BE2C (cell line): Measurements from ENCODE around the gene GPATCH4.
A peak's percentile ranks its signal among the peaks of the same experiment; 100 is the strongest.
"Not testable (repeated sequence)": the region's sequence is repeated elsewhere in the genome, so short reads cannot be mapped to it uniquely, and the experiment has no call there.

Experiments
- DNase-seq: peaks from one replicate; pipeline ENCODE4 v3.0.0-alpha.2; 2020
- H3K27me3 ChIP-seq: fragments of 250-450 bp; sonication (Bioruptor Pico); 2 replicates; pipeline ENCODE4 v1.5.1; 2020; ENCODE audit warnings: mild to moderate bottlenecking
- H3K36me3 ChIP-seq: fragments of 250-450 bp; sonication (Bioruptor Pico); 2 replicates; pipeline ENCODE4 v1.5.1; 2020; ENCODE audit warnings: mild to moderate bottlenecking
- H3K4me1 ChIP-seq: fragments of 250-450 bp; sonication (Bioruptor Pico); 2 replicates; pipeline ENCODE4 v1.5.1; 2020
- H3K4me3 ChIP-seq: 2 replicates; pipeline ENCODE4 v1.5.1; 2011; ENCODE audit warnings: low read depth, low read length
- H3K9me3 ChIP-seq: fragments of 250-450 bp; sonication (Bioruptor Pico); 2 replicates; pipeline ENCODE4 v1.5.1; 2020
- CTCF ChIP-seq: IDR thresholded peaks from 2 replicates; pipeline ENCODE4 v1.5.1; 2012; ENCODE audit warnings: mild to moderate bottlenecking, low read depth, low read length

Gene GPATCH4

GRCh38 chr1:156641761-156642264 lies 40.5 kb upstream of the GPATCH4 start, which contains the start of gene BCAN:
BCAN (plus strand) TSS chr1:156642117; CDS start chr1:156646055, 3,938 bp downstream.
- Histone ChIP-seq H3K4me1 (peaks cover 30% of the 10 kb centered on the region), H3K27me3 (no peaks in the 10 kb centered on the region), H3K36me3 (no peaks in the 10 kb centered on the region; the same call in 1 of the 2 replicates), H3K4me3 (peak within 1 kb of the TSS; percentile 45), H3K9me3 (no peaks in the 10 kb centered on the region)
- peak; percentile 71 for DNase-seq
- TF ChIP-seq CTCF = no peak

- no peak for TF ChIP-seq CTCF
- H3K27me3 ChIP-seq = no peaks in the 10 kb centered on the region
- no peaks in the 10 kb centered on the region; the same call in 1 of the 2 replicates for H3K36me3 ChIP-seq
- no peaks in the 10 kb centered on the region for H3K9me3 ChIP-seq
- peak overlapping the region; percentile 45 for H3K4me3 ChIP-seq
- peaks cover 30% of the 10 kb centered on the region for H3K4me1 ChIP-seq
- DNase-seq = no peak
These were observed 39.8 kb upstream of the GPATCH4 start for GRCh38 chr1:156640842-156641706.

- no peak overlapping the region for H3K4me3 ChIP-seq
- no peaks in the 10 kb centered on the region for H3K27me3 ChIP-seq
- TF ChIP-seq CTCF = no peak
- no peaks in the 10 kb centered on the region for H3K36me3 ChIP-seq
- peak; percentile 76 for DNase-seq
- H3K9me3 ChIP-seq = no peaks in the 10 kb centered on the region
- peaks cover 30% of the 10 kb centered on the region for H3K4me1 ChIP-seq
These were observed 38.4 kb upstream of the GPATCH4 start for GRCh38 chr1:156639601-156640101.

GRCh38 chr1:156638189-156638985 lies 37.1 kb upstream of the GPATCH4 start:
- H3K27me3 ChIP-seq = no peaks in the 10 kb centered on the region
- no peak overlapping the region for H3K4me3 ChIP-seq
- peaks cover 30% of the 10 kb centered on the region for H3K4me1 ChIP-seq

GRCh38 chr1:156632355-156632754 lies 31.1 kb upstream of the GPATCH4 start:
- no peaks in the 10 kb centered on the region for H3K9me3 ChIP-seq
- no peaks in the 10 kb centered on the region for H3K36me3 ChIP-seq
- no peaks in the 10 kb centered on the region for H3K27me3 ChIP-seq
- no peak for TF ChIP-seq CTCF
- no peaks in the 10 kb centered on the region for H3K4me1 ChIP-seq
- no peak for DNase-seq
- no peak overlapping the region for H3K4me3 ChIP-seq

More at GRCh38 chr1:156638189-156638985, 37.1 kb upstream of the GPATCH4 start:
- Histone ChIP-seq H3K9me3 (no peaks in the 10 kb centered on the region), H3K36me3 (no peaks in the 10 kb centered on the region)
- no peak for DNase-seq
- no peak for TF ChIP-seq CTCF

GRCh38 chr1:156631152-156631551 lies 29.9 kb upstream of the GPATCH4 start:
- H3K9me3 ChIP-seq, H3K36me3 ChIP-seq, H3K4me3 ChIP-seq, H3K27me3 ChIP-seq, H3K4me1 ChIP-seq, DNase-seq: not testable (repeated sequence)
